Measurements from ENCODE around the gene CBR3. TPM values are rescaled to one million over a fixed set of nuclear protein-coding genes. Genes with fewer than 3 reads are reported as not detected.

The CBR3 gene
- total RNA-seq, 1 experiment from 2014 or later: 12.9 TPM

GRCh38 chr21:36104317-36105300 is 30.3 kb upstream of the CBR3 start (continued):
- TF ChIP-seq STAT6 (CRISPR knock-in tag; conservative IDR thresholded peaks at IDR 0.05; ENCODE audit: low read depth) (no peak), ZNF423 (CRISPR knock-in tag; IDR thresholded peaks at IDR 0.05) (peak; percentile 46; the same call in 1 of the 2 replicates), NR3C1 (CRISPR knock-in tag; conservative IDR thresholded peaks at IDR 0.05; ENCODE audit: low read depth) (no peak), ESRRA (CRISPR knock-in tag; IDR thresholded peaks at IDR 0.05; ENCODE audit: borderline replicate concordance) (no peak), JUN (CRISPR knock-in tag; IDR thresholded peaks at IDR 0.05) (no peak), TEAD1 (CRISPR knock-in tag; IDR thresholded peaks at IDR 0.05) (0 out of 2 replicates have a peak, but pooled peaks have one; percentile 35), NFYB (CRISPR knock-in tag; conservative IDR thresholded peaks at IDR 0.05; ENCODE audit: low read depth) (peak; percentile 35; the same call in 1 of the 2 replicates), ZNF317 (CRISPR knock-in tag; IDR thresholded peaks at IDR 0.05; ENCODE audit: borderline replicate concordance, low read depth) (no peak), USF1 (CRISPR knock-in tag; IDR thresholded peaks at IDR 0.05) (0 out of 2 replicates have a peak, but pooled peaks have one; percentile 5), CREB1 (CRISPR knock-in tag; IDR thresholded peaks at IDR 0.05) (no peak)

GRCh38 chr21:36105327-36105842 is 29.5 kb upstream of the CBR3 start:
- Mint-ChIP-seq H3K27ac (peak overlapping the region; percentile 95), H3K36me3 (peaks cover 63% of the 10 kb centered on the region), H3K27me3 (ENCODE audit: low read depth) (no peaks in the 10 kb centered on the region), H3K4me3 (peak overlapping the region; percentile 92), H3K4me1 (peaks cover 84% of the 10 kb centered on the region), H3K9me3 (peaks cover 21% of the 10 kb centered on the region)
- CTCF ChIA-PET: interaction anchor here (0.5 to 2.2 kb wide), 23 partner anchors 8 to 254 kb away, joined by 3 to 35 read pairs (median 4); partner anchors contain the start of genes CBR1 and SETD4
- POLR2A ChIA-PET: interaction anchor here (0.7 to 1.3 kb wide), 2 partner anchors 46 to 52 kb away, joined by 3 to 9 read pairs; partner anchors contain the start of gene SETD4
- ATAC-seq: no peak; the same call in 1 of the 2 replicates
- TF ChIP-seq ZNF423 (CRISPR knock-in tag; IDR thresholded peaks at IDR 0.05): no peak
- no peak for TF ChIP-seq E2F5 (CRISPR knock-in tag; IDR thresholded peaks at IDR 0.05)
- no peak for TF ChIP-seq FOXP1 (CRISPR knock-in tag; IDR thresholded peaks at IDR 0.05; ENCODE audit: borderline replicate concordance)
- no peak for TF ChIP-seq GTF2I (CRISPR knock-in tag; conservative IDR thresholded peaks at IDR 0.05)
- TF ChIP-seq ZNF416 (CRISPR knock-in tag; IDR thresholded peaks at IDR 0.05): no peak
- TF ChIP-seq JUN (CRISPR knock-in tag; IDR thresholded peaks at IDR 0.05): no peak
- TF ChIP-seq HMGXB4 (CRISPR knock-in tag; IDR thresholded peaks at IDR 0.05): no peak
- TF ChIP-seq E2F1 (CRISPR knock-in tag; IDR thresholded peaks at IDR 0.05): no peak
- TF ChIP-seq NFE2L1 (CRISPR knock-in tag; IDR thresholded peaks at IDR 0.05): no peak
- no peak for TF ChIP-seq IRF2 (CRISPR knock-in tag; IDR thresholded peaks at IDR 0.05; ENCODE audit: borderline replicate concordance, low read depth)
- TF ChIP-seq PRDM15 (CRISPR knock-in tag; IDR thresholded peaks at IDR 0.05): no peak
- TF ChIP-seq TCF7 (CRISPR knock-in tag; IDR thresholded peaks at IDR 0.05; ENCODE audit: low read depth): no peak
- no peak for TF ChIP-seq CBFB (CRISPR knock-in tag; IDR thresholded peaks at IDR 0.05; ENCODE audit: low read depth)
- DNase-seq (ENCODE audit: low spot score): no peak

Data from WTC11 (cell line).